ENCODE data around the gene IL1F10. TPM values are rescaled to one million over a fixed set of nuclear protein-coding genes. Genes with fewer than 3 reads are reported as not detected.

The IL1F10 gene
- total RNA-seq, 1 experiment from 2014 or later = not detected

DNA sequence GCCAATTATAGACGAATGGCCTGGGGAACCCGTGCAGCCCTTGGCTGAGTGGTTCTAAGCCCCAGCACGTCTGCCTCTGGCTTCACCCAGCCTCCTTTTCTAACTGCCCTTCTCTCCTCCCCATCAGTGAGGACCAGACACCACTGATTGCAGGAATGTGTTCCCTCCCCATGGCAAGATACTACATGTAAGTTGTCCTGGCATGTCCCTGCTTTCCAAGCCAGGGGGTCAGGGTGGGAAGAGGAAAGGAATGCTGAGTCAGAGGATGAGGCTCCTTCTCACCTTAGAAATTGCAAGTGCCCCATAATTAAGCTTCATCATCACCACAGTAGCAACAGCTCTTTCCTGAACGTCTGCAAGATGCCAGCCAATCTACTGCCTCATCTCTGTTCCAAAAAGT is 4.8 kb downstream of the IL1F10 start:
- Histone ChIP-seq H3K27me3 (replicated peaks; ENCODE audit: insufficient read depth, low read depth, low read length, poor library complexity) (peaks cover 2% of the 10 kb centered on the region), H3K4me3 (ENCODE audit: low read depth, low read length, poor library complexity, severe bottlenecking) (no peak overlapping the region), H3K36me3 (ENCODE audit: insufficient read depth, low read length, poor library complexity, severe bottlenecking) (no peaks in the 10 kb centered on the region), H3K27ac (ENCODE audit: low read depth, low read length, poor library complexity, severe bottlenecking) (no peak overlapping the region), H3K4me1 (ENCODE audit: insufficient read depth, low read length, poor library complexity, severe bottlenecking) (no peaks in the 10 kb centered on the region), H3K9me3 (ENCODE audit: low read depth, low read length, poor library complexity, severe bottlenecking) (no peaks in the 10 kb centered on the region)
- ChIA-PET CTCF (no interaction called here), POLR2A (ENCODE audit: low non-redundant PET) (no interaction called here)
- BruUV-seq (replicated peaks) = no TSS peak
- TF ChIP-seq, protein P1, sequence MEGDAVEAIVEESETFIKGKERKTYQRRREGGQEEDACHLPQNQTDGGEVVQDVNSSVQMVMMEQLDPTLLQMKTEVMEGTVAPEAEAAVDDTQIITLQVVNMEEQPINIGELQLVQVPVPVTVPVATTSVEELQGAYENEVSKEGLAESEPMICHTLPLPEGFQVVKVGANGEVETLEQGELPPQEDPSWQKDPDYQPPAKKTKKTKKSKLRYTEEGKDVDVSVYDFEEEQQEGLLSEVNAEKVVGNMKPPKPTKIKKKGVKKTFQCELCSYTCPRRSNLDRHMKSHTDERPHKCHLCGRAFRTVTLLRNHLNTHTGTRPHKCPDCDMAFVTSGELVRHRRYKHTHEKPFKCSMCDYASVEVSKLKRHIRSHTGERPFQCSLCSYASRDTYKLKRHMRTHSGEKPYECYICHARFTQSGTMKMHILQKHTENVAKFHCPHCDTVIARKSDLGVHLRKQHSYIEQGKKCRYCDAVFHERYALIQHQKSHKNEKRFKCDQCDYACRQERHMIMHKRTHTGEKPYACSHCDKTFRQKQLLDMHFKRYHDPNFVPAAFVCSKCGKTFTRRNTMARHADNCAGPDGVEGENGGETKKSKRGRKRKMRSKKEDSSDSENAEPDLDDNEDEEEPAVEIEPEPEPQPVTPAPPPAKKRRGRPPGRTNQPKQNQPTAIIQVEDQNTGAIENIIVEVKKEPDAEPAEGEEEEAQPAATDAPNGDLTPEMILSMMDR (conservative IDR thresholded peaks at IDR 0.05; ENCODE audit: low read depth, low read length) = no peak
- TF ChIP-seq EZH2 (IDR thresholded peaks at IDR 0.05; ENCODE audit: borderline replicate concordance, low read depth, low read length, poor library complexity, severe bottlenecking) = no peak
- DNase-seq (ENCODE audit: low spot score) = no peak
- intact Hi-C loops (cut with micrococcal nuclease; ENCODE audit: unreplicated experiment) = no loop called here

DNA sequence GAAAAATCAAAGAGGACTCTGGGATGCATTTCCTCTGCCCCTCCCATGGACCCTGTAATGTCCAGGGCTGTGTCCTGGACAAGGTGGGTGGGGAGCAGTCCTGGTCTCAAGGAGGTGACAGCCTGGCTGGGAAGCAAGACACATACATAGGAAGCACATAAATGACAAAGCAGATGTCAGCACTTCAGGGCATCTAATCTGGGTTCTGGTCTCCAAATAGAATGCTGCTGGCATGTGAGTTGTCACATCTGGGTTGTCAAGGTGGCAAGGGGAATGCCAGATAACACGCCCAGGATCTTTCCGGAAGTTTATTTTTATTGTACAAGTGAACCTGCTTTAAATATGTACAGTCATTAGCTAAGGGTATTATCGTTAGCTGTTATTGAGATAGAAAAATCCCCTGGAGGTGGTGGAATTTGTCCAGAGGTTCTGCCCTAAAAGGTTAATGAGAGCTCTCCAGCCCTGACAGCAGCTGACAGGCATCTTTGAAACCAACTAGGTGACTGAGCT is 5.6 kb downstream of the IL1F10 start:
- intact Hi-C loops (cut with micrococcal nuclease; ENCODE audit: unreplicated experiment) = no loop called here
- Histone ChIP-seq H3K36me3 (ENCODE audit: insufficient read depth, low read length, poor library complexity, severe bottlenecking) (no peaks in the 10 kb centered on the region), H3K9me3 (ENCODE audit: low read depth, low read length, poor library complexity, severe bottlenecking) (no peaks in the 10 kb centered on the region), H3K27ac (ENCODE audit: low read depth, low read length, poor library complexity, severe bottlenecking) (no peak overlapping the region), H3K27me3 (replicated peaks; ENCODE audit: insufficient read depth, low read depth, low read length, poor library complexity) (peaks cover 2% of the 10 kb centered on the region), H3K4me3 (ENCODE audit: low read depth, low read length, poor library complexity, severe bottlenecking) (no peak overlapping the region), H3K4me1 (ENCODE audit: insufficient read depth, low read length, poor library complexity, severe bottlenecking) (no peaks in the 10 kb centered on the region)
- DNase-seq (ENCODE audit: low spot score) = no peak
- no peak for TF ChIP-seq EZH2 (IDR thresholded peaks at IDR 0.05; ENCODE audit: borderline replicate concordance, low read depth, low read length, poor library complexity, severe bottlenecking)
- TF ChIP-seq, protein P1 (conservative IDR thresholded peaks at IDR 0.05; ENCODE audit: low read depth, low read length) = no peak
- no TSS peak for BruUV-seq (replicated peaks)
- CTCF ChIA-PET = no interaction called here
- POLR2A ChIA-PET (ENCODE audit: low non-redundant PET) = no interaction called here

DNA sequence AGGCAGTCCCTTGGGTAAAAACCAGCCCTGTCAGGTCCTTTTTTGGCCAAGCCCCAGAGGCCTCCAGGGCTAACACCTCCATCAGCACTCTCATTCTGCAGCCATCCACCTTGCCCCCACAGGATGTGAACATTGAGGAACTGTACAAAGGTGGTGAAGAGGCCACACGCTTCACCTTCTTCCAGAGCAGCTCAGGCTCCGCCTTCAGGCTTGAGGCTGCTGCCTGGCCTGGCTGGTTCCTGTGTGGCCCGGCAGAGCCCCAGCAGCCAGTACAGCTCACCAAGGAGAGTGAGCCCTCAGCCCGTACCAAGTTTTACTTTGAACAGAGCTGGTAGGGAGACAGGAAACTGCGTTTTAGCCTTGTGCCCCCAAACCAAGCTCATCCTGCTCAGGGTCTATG is 7.3 kb downstream of the IL1F10 start:
- H3K4me1 ChIP-seq (ENCODE audit: insufficient read depth, low read length, poor library complexity, severe bottlenecking) = no peaks in the 10 kb centered on the region
- no peak overlapping the region for H3K4me3 ChIP-seq (ENCODE audit: low read depth, low read length, poor library complexity, severe bottlenecking)
- CTCF ChIA-PET = no interaction called here
- POLR2A ChIA-PET (ENCODE audit: low non-redundant PET) = no interaction called here
- no peaks in the 10 kb centered on the region for H3K9me3 ChIP-seq (ENCODE audit: low read depth, low read length, poor library complexity, severe bottlenecking)
- H3K36me3 ChIP-seq (ENCODE audit: insufficient read depth, low read length, poor library complexity, severe bottlenecking) = no peaks in the 10 kb centered on the region
- H3K27ac ChIP-seq (ENCODE audit: low read depth, low read length, poor library complexity, severe bottlenecking) = no peak overlapping the region
- BruUV-seq (replicated peaks) = no TSS peak
- TF ChIP-seq EZH2 (IDR thresholded peaks at IDR 0.05; ENCODE audit: borderline replicate concordance, low read depth, low read length, poor library complexity, severe bottlenecking) = no peak
- TF ChIP-seq, protein P1 (conservative IDR thresholded peaks at IDR 0.05; ENCODE audit: low read depth, low read length) = no peak
- H3K27me3 ChIP-seq (replicated peaks; ENCODE audit: insufficient read depth, low read depth, low read length, poor library complexity) = peaks cover 2% of the 10 kb centered on the region
- no peak for DNase-seq (ENCODE audit: low spot score)
- intact Hi-C loops (cut with micrococcal nuclease; ENCODE audit: unreplicated experiment) = no loop called here

Data from A673 (cell line).